Measurements from ENCODE around the gene FGFR3. TPM values are rescaled to one million over a fixed set of nuclear protein-coding genes. Genes with fewer than 3 reads are reported as not detected.

Gene FGFR3
- total RNA-seq, 2 experiments from 2014 or later = 0.21 to 0.27 TPM

GRCh38 chr4:1809754-1810502 is 16.8 kb downstream of the FGFR3 start:
- no peak overlapping the region for H3K4me3 Mint-ChIP-seq
- no peaks in the 10 kb centered on the region for H3K4me1 Mint-ChIP-seq (ENCODE audit: low read depth)
- no peaks in the 10 kb centered on the region for H3K9me3 Mint-ChIP-seq
- no peak overlapping the region for H3K27ac Mint-ChIP-seq
- ChIA-PET POLR2A (interaction anchor here (0.9 kb wide), 1 partner anchor 58 kb away, joined by 3 read pairs; no protein-coding TSS in a partner anchor), CTCF (interaction anchor here (0.7 to 4.5 kb wide), 19 partner anchors 8 to 126 kb away, joined by 3 to 63 read pairs (median 4); partner anchors contain the start of genes FAM53A and FGFR3)
- H3K27me3 Mint-ChIP-seq = no peaks in the 10 kb centered on the region
- peak; percentile 84 for DNase-seq
- intact Hi-C loops (cut with micrococcal nuclease) = loop anchor here (1.0 kb wide), 2 partner anchors 62 to 117 kb away; no protein-coding TSS in a partner anchor
- H3K36me3 Mint-ChIP-seq = peaks cover 3% of the 10 kb centered on the region

GRCh38 chr4:1810765-1811164 is 17.7 kb downstream of the FGFR3 start:
- DNase-seq = no peak
- CTCF ChIA-PET = interaction anchor here (0.5 to 4.5 kb wide), 14 partner anchors 10 to 127 kb away, joined by 3 to 63 read pairs (median 4); partner anchors contain the start of genes FAM53A and FGFR3
- POLR2A ChIA-PET = interaction anchor here (0.9 kb wide), 1 partner anchor 59 kb away, joined by 3 read pairs; no protein-coding TSS in a partner anchor
- Mint-ChIP-seq H3K4me1 (ENCODE audit: low read depth) (no peaks in the 10 kb centered on the region), H3K27ac (no peak overlapping the region), H3K9me3 (no peaks in the 10 kb centered on the region), H3K4me3 (no peak overlapping the region), H3K36me3 (peaks cover 3% of the 10 kb centered on the region), H3K27me3 (no peaks in the 10 kb centered on the region)
- intact Hi-C loops (cut with micrococcal nuclease) = loop anchor here (1.0 kb wide), 2 partner anchors 62 to 117 kb away; no protein-coding TSS in a partner anchor

GRCh38 chr4:1812720-1813119 is 19.6 kb downstream of the FGFR3 start:
- ChIA-PET POLR2A (no interaction called here), CTCF (interaction anchor here (1.3 to 2.3 kb wide), 3 partner anchors 64 to 120 kb away, joined by 4 to 10 read pairs (median 8); no protein-coding TSS in a partner anchor)
- no peaks in the 10 kb centered on the region for H3K4me1 Mint-ChIP-seq (ENCODE audit: low read depth)
- H3K27ac Mint-ChIP-seq = no peak overlapping the region
- no peak overlapping the region for H3K4me3 Mint-ChIP-seq
- no peaks in the 10 kb centered on the region for H3K9me3 Mint-ChIP-seq
- intact Hi-C loops (cut with micrococcal nuclease) = no loop called here
- DNase-seq = no peak
- H3K27me3 Mint-ChIP-seq = no peaks in the 10 kb centered on the region
- peaks cover 16% of the 10 kb centered on the region for H3K36me3 Mint-ChIP-seq

GRCh38 chr4:1813231-1813630 is 20.1 kb downstream of the FGFR3 start:
- H3K27ac Mint-ChIP-seq = no peak overlapping the region

GRCh38 chr4:1813915-1814314 is 20.8 kb downstream of the FGFR3 start:
- CTCF ChIA-PET = interaction anchor here (1.0 to 2.3 kb wide), 3 partner anchors 69 to 100 kb away, joined by 3 to 8 read pairs (median 3); no protein-coding TSS in a partner anchor
- no peak overlapping the region for H3K4me3 Mint-ChIP-seq
- no peaks in the 10 kb centered on the region for H3K4me1 Mint-ChIP-seq (ENCODE audit: low read depth)
- DNase-seq = no peak
- no peaks in the 10 kb centered on the region for H3K27me3 Mint-ChIP-seq
- POLR2A ChIA-PET = no interaction called here
- intact Hi-C loops (cut with micrococcal nuclease) = no loop called here
- H3K36me3 Mint-ChIP-seq = peaks cover 20% of the 10 kb centered on the region
- H3K9me3 Mint-ChIP-seq = no peaks in the 10 kb centered on the region
- H3K27ac Mint-ChIP-seq = no peak overlapping the region

More at GRCh38 chr4:1813231-1813630, 20.1 kb downstream of the FGFR3 start:
- intact Hi-C loops (cut with micrococcal nuclease) = no loop called here
- Mint-ChIP-seq H3K4me3 (no peak overlapping the region), H3K4me1 (ENCODE audit: low read depth) (no peaks in the 10 kb centered on the region), H3K27me3 (no peaks in the 10 kb centered on the region), H3K9me3 (no peaks in the 10 kb centered on the region), H3K36me3 (peaks cover 20% of the 10 kb centered on the region)
- ChIA-PET POLR2A (no interaction called here), CTCF (interaction anchor here (1.0 to 2.3 kb wide), 5 partner anchors 65 to 120 kb away, joined by 3 to 10 read pairs (median 4); no protein-coding TSS in a partner anchor)
- no peak for DNase-seq

GRCh38 chr4:1814453-1814852 is 21.4 kb downstream of the FGFR3 start:
- Mint-ChIP-seq H3K27ac (no peak overlapping the region), H3K4me1 (ENCODE audit: low read depth) (no peaks in the 10 kb centered on the region), H3K36me3 (peaks cover 25% of the 10 kb centered on the region), H3K9me3 (no peaks in the 10 kb centered on the region), H3K4me3 (no peak overlapping the region), H3K27me3 (no peaks in the 10 kb centered on the region)
- intact Hi-C loops (cut with micrococcal nuclease) = no loop called here
- no peak for DNase-seq
- ChIA-PET CTCF (interaction anchor here (1.0 to 2.3 kb wide), 4 partner anchors 66 to 99 kb away, joined by 3 to 8 read pairs (median 4); no protein-coding TSS in a partner anchor), POLR2A (interaction anchor here (0.6 kb wide), 1 partner anchor 33 kb away, joined by 3 read pairs; no protein-coding TSS in a partner anchor)

- Mint-ChIP-seq H3K4me1 (ENCODE audit: low read depth) (no peaks in the 10 kb centered on the region), H3K4me3 (no peak overlapping the region), H3K36me3 (peaks cover 29% of the 10 kb centered on the region), H3K27me3 (no peaks in the 10 kb centered on the region), H3K27ac (no peak overlapping the region), H3K9me3 (no peaks in the 10 kb centered on the region)
- ChIA-PET CTCF (interaction anchor here (1.5 kb wide), 1 partner anchor 67 kb away, joined by 6 read pairs; no protein-coding TSS in a partner anchor), POLR2A (interaction anchor here (0.6 kb wide), 1 partner anchor 34 kb away, joined by 3 read pairs; no protein-coding TSS in a partner anchor)
- no peak for DNase-seq
- intact Hi-C loops (cut with micrococcal nuclease) = no loop called here
These were observed 22.3 kb downstream of the FGFR3 start for GRCh38 chr4:1815096-1815996.

GRCh38 chr4:1815997-1816860 is 23.1 kb downstream of the FGFR3 start:
- no peak for DNase-seq
- POLR2A ChIA-PET = no interaction called here
- H3K27me3 Mint-ChIP-seq = no peaks in the 10 kb centered on the region
- H3K4me3 Mint-ChIP-seq = no peak overlapping the region
- H3K9me3 Mint-ChIP-seq = no peaks in the 10 kb centered on the region
- CTCF ChIA-PET = no interaction called here
- intact Hi-C loops (cut with micrococcal nuclease) = no loop called here
- peaks cover 29% of the 10 kb centered on the region for H3K36me3 Mint-ChIP-seq
- no peak overlapping the region for H3K27ac Mint-ChIP-seq
- H3K4me1 Mint-ChIP-seq (ENCODE audit: low read depth) = no peaks in the 10 kb centered on the region

GRCh38 chr4:1819284-1819683 is 26.2 kb downstream of the FGFR3 start:
- ChIA-PET POLR2A (no interaction called here), CTCF (interaction anchor here (1.8 to 2.6 kb wide), 2 partner anchors 9 to 80 kb away, joined by 3 to 8 read pairs; no protein-coding TSS in a partner anchor)
- Mint-ChIP-seq H3K27me3 (no peaks in the 10 kb centered on the region), H3K36me3 (peaks cover 42% of the 10 kb centered on the region), H3K4me3 (no peak overlapping the region), H3K9me3 (no peaks in the 10 kb centered on the region), H3K27ac (no peak overlapping the region), H3K4me1 (ENCODE audit: low read depth) (no peaks in the 10 kb centered on the region)
- intact Hi-C loops (cut with micrococcal nuclease) = no loop called here
- no peak for DNase-seq

GRCh38 chr4:1819816-1820215 is 26.7 kb downstream of the FGFR3 start:
- Mint-ChIP-seq H3K36me3 (peaks cover 41% of the 10 kb centered on the region), H3K4me1 (ENCODE audit: low read depth) (no peaks in the 10 kb centered on the region), H3K9me3 (no peaks in the 10 kb centered on the region), H3K4me3 (no peak overlapping the region), H3K27me3 (no peaks in the 10 kb centered on the region), H3K27ac (no peak overlapping the region)
- intact Hi-C loops (cut with micrococcal nuclease) = no loop called here
- POLR2A ChIA-PET = no interaction called here
- DNase-seq = no peak
- CTCF ChIA-PET = interaction anchor here (1.8 to 2.6 kb wide), 2 partner anchors 9 to 79 kb away, joined by 3 to 8 read pairs; no protein-coding TSS in a partner anchor

Data from activated CD4-positive, alpha-beta memory T cell treated with anti-CD3 and anti-CD28 coated beads for 36 hours (primary cell).